Esophagus squamous epithelium (tissue), 4 donors: ENCODE measurements around the gene SMAD3.

Experiments
- CTCF ChIP-seq, 6 experiments: fragments of 450-650 bp in 4 of 6; fragments of 200-600 bp in 2 of 6; sonication (generic) in 2 of 6; IDR thresholded peaks; one replicate each; pipeline ENCODE4 v1.5.1; 2016 to 2019; ENCODE audit warnings: antibody characterized with exemption in 6 of 6, mild to moderate bottlenecking in 4 of 6, moderate library complexity in 4 of 6
- POLR2A ChIP-seq, 4 donors: fragments of 450-650 bp; IDR thresholded peaks; one replicate each; pipeline ENCODE4 v1.6.1; 2017; ENCODE audit warnings: antibody characterized with exemption in 4 of 4, mild to moderate bottlenecking in 4 of 4, moderate library complexity in 3 of 4

- TF ChIP-seq CTCF (IDR thresholded peaks at IDR 0.05) = no peak
- TF ChIP-seq POLR2A (IDR thresholded peaks at IDR 0.05) = no peak
Observed at GRCh38 chr15:67174446-67174845, 109.0 kb downstream of the SMAD3 start.
